Stimulated activated CD4-positive, alpha-beta T cell treated with anti-CD3 and anti-CD28 coated beads, Interleukin-12 subunit alpha, Interleukin-12 subunit beta, amount 100 ng/mL, for 48 hours (primary cell): Measurements from ENCODE around the gene C17orf107.
"Not testable (repeated sequence)": the region's sequence is repeated elsewhere in the genome, so short reads cannot be mapped to it uniquely, and the experiment has no call there.

ENCODE experiments used
- DNase-seq, 3 donors: peaks; one replicate each; pipeline ENCODE4 v3.0.0-alpha.2; 2020; ENCODE audit warnings: low read depth in 2 of 3, low spot score in 1 of 3

The C17orf107 gene

DNA sequence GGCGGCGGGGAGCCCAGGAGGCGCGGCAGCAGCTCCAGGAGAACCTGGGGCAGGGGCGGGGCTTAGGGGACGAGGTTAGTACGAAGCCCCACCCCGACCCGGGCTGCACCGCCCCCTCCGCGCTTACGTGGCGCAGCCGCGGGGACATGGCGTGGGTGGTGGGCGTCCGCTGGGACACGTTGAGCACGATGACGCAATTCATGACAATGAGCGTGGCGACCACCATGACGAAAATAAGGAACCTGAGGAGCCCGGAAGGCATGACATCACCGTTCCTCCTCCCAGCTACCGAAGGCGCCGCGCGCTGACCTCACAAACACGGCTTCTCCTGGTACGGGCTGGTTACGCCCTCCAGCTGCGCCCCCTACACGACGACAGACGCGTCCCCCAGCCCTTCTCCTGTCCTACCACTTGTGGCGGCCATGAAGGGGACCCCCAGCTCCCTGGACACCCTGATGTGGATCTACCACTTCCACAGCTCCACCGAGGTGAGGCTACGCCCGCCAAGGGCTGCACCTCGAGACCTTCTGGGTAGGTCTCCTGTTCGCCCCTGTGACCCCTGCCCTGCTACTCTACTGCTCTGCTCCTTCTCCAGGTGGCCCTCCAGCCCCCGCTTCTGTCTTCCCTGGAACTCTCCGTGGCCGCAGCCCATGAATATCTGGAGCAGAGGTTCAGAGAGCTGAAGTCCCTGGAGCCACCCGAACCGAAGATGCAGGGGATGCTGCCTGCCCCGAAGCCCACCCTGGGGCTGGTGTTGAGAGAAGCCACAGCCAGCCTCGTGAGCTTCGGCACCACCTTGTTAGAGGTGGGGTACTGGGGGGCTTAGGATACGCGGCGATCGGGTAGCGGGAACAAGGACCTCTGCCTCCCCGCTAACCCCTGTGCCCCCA lies at the start of gene C17orf107:
C17orf107 (plus strand) TSS at position 196 of the 890 bp plus-strand sequence; CDS start at position 423, 227 bp downstream.
- peak; percentile 89 to 96 (median 91) for DNase-seq

DNA sequence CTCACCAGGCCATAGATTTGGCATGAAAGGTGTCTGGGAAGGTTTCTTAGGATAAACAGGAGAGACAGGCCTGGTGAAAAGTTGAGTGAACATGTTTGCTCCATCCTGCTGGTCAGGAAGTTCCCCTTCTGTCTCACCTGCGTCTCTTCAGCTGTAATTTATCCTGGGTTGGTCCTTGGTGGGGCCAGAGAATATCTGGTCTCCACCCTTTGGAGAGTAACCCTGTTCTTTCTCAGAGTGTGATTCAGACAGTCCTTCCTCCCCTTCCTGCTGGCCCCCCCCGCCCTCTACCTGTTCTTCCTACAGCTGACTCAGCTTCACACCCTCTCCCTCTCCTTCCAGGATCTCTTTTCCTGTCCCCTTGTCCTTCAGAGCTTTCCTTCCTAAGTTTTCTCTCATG lies 49.1 kb upstream of the C17orf107 start:
- DNase-seq, result no peak

GRCh38 chr17:4851084-4851483 lies 48.3 kb upstream of the C17orf107 start:
- no peak for DNase-seq

DNA sequence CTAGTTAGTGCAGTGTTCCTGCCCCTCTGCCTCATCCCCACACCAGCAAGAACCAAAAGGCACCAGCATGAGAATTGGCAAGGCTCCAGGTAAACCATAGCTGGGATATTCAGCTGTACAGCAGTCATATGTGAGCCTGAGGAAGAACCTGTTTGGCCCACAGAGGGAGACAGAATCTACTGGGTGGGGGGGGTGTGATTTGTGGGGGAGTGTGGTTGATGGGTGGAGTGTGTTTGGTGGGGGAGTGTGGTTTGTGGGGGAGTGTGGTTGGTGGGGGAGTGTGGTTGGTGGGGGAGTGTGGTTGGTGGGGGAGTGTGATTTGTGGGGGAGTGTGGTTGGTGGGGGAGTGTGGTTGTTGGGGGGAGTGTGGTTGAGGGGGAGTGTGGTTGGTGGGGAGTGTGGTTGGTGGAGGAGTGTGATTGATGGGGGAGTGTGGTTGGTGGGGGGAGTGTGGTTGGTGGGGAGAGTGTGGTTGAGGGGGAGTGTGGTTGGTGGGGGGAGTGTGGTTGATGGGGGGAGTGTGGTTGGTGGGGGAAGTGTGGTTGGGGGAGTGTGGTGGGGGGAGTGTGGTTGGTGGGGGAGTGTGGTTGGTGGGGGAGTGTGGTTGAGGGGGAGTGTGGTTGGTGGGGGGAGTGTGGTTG lies 46.6 kb upstream of the C17orf107 start:
- no peak for DNase-seq

GRCh38 chr17:4853208-4853671 lies 46.1 kb upstream of the C17orf107 start:
- no peak for DNase-seq

- DNase-seq, result no peak
These were observed 45.1 kb upstream of the C17orf107 start for GRCh38 chr17:4854111-4854681.

- DNase-seq, result no peak
These were observed 42.9 kb upstream of the C17orf107 start for GRCh38 chr17:4856271-4856936.

- no peak for DNase-seq
These were observed 42.4 kb upstream of the C17orf107 start for GRCh38 chr17:4856937-4857314.

- DNase-seq, result not testable (repeated sequence)
These were observed 42.0 kb upstream of the C17orf107 start for GRCh38 chr17:4857347-4857746.

GRCh38 chr17:4858068-4858881 lies 41.1 kb upstream of the C17orf107 start:
- DNase-seq, result no peak

DNA sequence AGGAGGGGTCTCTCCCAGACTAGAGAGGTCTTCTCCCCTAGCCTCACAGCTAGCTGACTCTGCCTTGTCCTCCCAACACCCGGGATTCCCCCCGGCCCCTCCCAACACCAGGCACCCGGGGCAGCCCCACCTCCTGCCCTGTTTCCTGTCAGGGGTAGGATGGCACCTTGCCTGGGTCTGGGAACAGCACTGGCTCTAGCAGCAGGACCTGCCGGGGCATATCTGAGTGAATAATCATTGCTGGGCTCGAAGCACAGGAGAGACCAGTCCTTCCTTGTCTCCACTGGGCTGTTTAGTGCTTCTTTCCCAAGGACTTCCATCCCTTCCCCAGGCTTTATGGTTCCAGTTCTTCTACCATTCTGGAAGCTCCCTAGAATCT lies 40.5 kb upstream of the C17orf107 start:
- DNase-seq, result no peak

DNA sequence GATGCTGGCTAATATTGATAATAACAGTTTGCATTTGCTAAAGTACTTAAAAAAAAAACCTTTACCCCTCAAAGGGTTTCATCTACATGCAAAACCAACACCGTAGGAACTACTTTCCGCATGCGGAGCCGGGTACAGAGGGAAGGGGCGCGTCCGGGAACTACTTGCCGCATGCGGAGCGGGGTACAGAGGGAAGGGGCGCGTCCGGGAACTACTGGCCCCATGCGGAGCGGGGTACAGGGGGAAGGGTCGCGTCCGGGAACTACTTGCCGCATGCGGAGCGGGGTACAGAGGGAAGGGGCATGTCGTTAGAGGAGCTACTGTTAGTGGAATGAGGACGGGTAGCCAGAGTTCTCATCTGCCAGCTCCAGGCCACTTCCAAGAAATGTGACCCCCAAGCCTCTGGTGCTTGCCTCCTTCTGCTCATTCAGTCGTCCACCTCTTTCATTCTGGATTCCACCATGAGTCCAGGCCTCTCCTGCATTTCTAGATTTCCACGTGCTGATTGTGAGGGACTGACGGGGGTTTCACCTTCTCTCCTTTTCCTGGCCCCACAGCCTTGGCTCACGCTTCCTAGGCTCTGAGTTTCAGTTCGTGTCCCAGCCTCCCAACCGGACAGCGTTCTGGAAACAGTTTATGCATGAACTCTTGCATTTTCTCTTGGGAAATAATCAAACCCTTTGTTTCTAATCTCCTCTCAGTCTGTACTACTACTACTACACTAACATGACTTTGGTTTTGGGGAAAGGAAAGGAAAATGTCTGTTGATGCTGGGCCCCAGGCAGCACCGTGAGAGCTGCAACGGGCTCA lies 39.3 kb upstream of the C17orf107 start:
- DNase-seq, result no peak

DNA sequence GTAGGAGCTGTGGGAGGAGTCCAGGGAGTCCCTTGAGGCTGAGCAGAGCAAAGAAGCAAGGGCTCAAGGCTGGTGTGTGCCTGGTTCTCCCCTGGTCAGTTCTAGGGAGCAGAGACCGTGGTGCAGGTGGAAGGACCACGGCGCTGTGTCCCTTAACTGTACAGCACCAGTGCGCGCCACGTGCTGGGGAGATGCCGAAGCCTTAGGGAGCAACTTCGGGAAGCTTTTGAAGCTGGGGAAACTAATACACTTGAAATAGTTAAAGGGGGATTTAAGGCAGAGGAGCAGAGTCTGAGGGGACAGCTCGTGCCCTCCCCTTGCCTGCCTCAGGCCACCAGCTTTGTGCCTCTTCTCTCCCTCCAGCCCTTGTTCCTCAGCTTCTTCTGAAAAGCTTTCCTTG lies 38.7 kb upstream of the C17orf107 start:
- DNase-seq, result no peak

GRCh38 chr17:4861052-4861451 lies 38.3 kb upstream of the C17orf107 start:
- DNase-seq, result no peak

DNA sequence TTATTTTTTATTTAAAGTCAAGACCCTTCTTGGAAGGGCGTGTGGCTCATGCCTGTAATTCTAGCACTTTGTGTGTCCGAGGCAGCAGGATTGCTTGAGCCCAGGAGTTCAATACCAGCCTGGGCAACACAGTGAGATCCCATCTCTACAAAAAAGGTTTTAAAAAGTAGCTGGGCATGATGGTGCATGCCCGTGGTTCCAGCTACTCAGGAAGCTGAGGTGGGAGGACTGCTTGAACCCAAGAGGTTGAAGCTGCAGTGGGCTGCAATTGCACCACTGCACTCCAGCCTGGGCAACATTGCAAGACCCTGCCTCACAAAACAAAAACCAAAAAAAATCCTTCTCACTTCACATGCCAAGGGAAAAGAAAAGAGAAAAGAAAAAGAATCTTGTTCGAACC lies 36.6 kb upstream of the C17orf107 start:
- no peak for DNase-seq

- no peak for DNase-seq
These were observed 36.0 kb upstream of the C17orf107 start for GRCh38 chr17:4863321-4863720.

DNA sequence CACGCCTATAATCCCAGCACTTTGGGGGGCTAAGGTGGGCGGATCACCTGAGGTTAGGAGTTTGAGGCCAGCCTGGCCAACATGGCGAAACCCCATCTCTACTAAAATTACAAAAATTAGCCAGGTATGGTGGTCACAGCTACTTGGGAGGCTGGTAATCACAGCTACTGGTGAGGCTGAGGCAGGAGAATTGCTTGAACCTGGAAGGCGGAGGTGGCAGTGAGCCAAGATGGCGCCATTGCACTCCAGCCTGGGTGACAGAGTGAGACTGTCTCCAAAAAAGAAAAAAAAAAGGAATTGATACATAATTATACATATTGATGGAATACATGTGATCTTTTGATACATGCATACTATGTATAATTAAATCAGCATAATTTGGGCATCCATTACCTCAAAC lies 31.8 kb upstream of the C17orf107 start:
- not testable (repeated sequence) for DNase-seq

GRCh38 chr17:4869058-4869998 lies 30.0 kb upstream of the C17orf107 start:
- not testable (repeated sequence) for DNase-seq

GRCh38 chr17:4870855-4871254 lies 28.5 kb upstream of the C17orf107 start:
- no peak for DNase-seq
